Measurements from ENCODE around the gene TUBA8.
"Not testable (repeated sequence)": the region's sequence is repeated elsewhere in the genome, so short reads cannot be mapped to it uniquely, and the experiment has no call there.

The TUBA8 gene

DNA sequence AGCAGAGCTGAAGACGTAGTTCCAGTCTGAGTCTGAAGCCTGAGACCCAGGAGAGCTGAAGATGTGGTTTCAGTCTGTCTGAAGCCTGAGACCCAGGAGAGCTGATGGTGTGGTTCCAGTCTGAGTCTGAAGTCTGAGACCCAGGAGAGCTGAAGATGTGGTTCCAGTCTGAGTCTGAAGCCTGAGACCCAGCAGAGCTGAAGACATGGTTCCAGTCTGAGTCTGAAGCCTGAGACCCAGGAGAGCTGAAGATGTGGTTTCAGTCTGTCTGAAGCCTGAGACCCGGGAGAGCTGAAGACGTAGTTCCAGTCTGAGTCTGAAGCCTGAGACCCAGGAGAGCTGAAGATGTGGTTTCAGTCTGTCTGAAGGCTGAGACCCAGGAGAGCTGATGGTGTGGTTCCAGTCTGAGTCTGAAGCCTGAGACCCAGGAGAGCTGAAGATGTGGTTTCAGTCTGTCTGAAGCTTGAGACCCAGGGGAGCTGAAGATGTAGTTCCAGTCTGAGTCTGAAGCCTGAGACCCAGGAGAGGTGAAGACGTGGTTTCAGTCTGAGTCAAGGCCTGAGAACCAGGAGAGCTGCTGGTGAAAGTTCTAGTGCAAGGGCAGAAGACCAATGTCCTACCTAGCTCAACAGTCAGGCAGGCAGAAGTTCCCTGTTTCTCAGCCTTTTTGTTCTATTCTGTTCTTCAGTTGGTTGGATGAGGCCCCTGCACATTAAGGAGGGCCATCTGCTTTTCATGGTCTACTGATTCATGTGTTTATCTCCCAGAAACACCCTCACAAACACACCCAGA, 3.9 kb upstream of the TUBA8 start:
- peak; percentile 60 to 66 for DNase-seq

DNA sequence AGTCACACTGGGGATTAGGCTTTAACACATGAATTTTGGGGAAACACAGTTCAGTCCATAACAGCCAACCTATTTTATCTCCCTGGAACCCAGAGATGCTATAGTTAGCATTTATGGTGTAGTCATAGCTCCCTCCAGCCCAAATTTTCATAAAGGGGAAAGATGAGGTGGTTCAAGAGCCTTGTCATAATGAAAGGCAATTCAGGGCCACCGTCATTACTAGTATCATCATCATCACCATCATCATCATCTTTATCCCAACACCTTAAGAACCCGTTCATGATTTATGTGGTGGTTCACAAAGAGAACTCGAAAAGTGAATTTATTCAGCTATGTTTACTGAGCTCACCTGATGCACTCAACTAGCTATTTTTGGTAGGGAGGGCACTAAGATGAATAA, 2.4 kb upstream of the TUBA8 start:
- no peak for DNase-seq

DNA sequence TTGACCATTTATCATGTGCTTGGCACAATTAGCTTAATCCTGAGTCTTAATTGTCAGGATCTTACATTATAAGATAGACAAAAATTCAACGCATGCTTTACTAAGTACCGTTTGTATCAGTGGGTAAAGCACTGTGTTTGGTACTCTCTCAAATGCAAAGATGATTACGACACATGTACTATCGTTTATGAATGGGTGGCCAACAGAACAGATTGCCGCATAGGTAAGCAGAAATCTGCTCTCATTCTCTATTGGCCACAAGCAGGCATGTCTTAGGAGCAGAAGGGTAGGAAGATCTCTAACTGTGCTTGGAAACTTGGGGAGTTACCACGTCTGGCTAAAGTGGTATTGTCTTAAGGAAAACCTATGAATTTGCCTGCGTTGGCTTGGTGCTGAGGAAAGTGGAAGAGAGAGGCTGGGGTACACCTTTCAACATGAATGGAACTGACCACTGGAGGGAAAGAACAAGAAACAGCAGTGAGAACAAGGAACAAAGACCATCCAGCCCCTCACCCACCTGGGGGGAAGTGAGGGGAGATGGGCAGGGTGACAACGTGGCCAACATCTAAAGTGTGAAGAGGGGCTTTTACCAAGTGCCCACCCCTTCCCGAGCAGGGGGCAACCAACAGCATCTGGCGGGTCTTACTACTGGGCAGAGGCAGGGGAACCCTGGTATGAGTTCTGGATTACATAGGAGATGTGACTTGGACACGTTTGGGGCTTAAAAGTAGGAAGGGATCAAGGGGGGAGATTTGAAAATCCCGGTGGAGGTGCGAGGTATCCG, 1.0 kb upstream of the TUBA8 start:
- DNase-seq, result no peak

GRCh38 chr22:18110954-18111758, 547 bp downstream of the TUBA8 start:
- DNase-seq, result no peak

- DNase-seq, result no peak
Measured at GRCh38 chr22:18111759-18112330, 1.2 kb downstream of the TUBA8 start.

DNA sequence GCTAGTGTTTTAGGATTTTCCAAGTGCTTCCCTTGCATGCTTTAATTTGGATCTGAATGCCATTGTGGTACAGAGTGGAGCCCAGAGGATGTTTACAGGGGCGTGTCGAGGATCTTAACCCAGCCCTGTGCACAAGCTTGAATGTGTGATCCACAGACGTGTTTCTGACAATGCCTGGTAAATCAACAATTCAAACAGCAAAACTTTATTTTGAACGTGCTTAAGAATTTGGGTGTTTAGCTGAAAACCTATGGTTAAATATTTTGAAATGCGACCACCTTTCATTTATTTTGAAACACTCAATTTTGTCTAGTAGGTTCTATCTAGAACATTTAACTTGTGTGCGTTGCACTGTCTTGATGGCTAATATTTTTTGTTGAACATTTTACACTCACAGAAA, 1.8 kb downstream of the TUBA8 start:
- DNase-seq, result no peak

GRCh38 chr22:18113680-18114394, 3.2 kb downstream of the TUBA8 start:
- no peak for DNase-seq

DNA sequence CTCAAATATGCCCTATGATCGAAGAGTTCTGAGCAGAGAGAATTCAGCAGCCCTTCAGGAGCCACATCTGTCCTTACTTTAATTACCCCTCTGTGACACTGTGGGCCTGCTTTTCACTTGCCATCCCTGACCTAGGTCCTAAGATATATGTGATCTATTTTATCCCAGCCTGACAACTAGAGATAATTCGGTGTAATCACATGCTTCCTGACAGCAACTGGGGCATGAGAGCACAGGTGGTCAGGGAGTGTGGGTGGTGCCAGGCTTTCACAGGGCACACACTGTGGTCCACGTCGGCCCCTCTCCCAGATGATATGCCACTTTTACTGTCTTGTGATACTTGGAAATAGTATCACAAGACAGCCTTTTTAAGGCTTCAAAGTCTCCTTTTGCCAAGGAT, 3.9 kb downstream of the TUBA8 start:
- DNase-seq, result no peak

DNA sequence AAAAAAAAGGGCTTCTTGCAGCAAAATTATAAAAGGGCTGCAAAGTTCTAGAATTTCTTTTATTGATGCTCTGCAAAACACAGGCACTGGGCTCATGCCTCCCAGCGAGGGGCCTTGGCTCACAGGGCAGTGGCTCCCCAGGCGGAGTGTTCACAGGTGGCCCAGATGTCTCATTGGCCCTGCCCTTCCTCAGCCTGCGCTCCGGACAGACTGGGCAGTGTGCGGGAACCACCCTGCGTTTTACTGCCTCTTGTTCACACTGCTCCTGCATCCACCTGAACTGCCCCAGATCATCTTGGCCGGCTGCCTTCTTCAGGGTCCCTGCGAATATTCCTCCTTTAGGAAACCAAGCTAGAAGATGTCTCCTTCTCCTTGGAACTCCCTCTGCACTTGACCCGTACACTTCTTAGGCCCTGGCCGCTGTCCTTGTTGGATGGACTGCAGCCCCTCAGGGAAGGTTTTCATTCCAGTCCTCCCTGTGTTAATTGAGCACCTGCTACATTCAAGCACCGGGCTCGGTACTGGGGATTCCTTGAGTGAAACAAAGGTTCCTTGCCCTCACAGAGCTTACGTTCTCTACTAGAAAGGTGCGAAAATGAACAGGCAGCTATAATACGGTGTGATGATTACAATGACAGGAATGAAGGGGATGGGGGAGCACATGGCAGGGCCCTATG, 4.5 kb downstream of the TUBA8 start:
- no peak for DNase-seq

GRCh38 chr22:18115906-18116371, 5.3 kb downstream of the TUBA8 start:
- DNase-seq, result no peak

DNA sequence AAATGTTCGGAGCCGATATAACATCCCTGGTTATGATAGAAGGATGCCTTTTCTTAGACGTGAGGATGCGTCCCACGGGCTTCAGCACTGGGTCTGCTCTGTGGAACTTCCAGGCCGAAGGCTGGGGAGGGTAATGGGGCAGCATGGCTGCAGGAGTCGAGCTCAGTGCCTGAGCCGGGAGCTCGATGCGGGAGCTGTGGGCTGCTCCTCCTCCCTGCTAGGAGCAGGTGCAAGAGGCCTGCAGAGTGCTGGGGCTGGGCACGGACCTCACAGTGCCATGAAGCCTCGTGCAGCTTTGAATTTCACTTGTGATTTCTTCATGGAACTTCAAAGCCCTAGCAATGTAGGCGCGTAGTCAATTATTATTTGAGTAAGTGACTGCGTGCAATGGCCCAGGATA, 6.0 kb downstream of the TUBA8 start:
- no peak for DNase-seq

GRCh38 chr22:18118345-18118915, 7.8 kb downstream of the TUBA8 start:
- DNase-seq, result no peak

DNA sequence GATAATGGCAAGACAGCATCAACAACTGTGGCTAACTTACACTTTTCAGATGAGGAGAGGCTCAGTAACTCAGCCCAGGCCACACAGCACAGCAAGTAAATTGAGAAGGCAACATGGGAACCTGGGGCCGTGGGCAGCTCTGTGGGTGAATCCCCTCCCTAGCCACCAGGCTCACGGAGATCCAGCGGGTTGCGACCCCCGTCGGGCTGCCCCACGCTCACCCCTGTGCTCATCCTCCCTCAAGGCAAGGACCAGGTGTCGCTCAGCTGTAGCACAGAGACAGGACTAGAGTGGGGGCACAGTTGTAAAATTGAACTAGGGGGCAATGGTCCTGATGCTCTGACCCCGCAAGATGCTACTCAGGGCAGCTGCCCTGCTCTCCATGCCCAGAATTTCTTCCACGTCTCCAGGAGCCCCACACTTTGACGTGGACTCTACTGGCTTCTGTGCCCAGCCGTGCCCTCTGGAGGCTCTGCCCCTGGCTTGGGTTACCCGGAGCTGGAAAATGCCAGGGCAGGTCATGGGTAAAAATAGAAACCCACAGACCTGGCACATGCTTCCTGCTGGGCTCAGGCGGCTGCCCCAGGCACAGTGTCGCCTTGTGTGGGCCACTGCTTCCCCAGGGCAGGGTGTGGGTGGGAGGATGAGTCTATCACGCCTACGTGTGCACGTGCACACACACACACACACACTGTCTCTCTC, 9.0 kb downstream of the TUBA8 start:
- DNase-seq, result no peak

- no peak for DNase-seq
Measured at GRCh38 chr22:18120857-18121256, 10.2 kb downstream of the TUBA8 start.

DNA sequence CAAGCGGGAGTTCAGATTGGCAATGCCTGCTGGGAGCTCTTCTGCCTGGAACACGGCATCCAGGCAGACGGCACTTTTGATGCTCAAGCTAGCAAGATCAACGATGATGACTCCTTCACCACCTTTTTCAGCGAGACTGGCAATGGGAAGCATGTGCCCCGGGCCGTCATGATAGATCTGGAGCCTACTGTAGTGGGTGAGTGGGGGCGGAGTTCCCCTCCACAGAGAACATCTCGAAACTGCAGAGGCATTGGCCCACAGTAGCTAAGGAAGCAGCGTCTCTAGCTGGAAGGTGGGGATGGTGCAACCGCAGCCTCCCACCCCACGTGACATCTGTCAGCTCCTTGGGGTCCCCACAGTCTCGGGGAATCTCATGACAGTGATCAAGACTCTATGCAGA, 10.9 kb downstream of the TUBA8 start:
- DNase-seq, result no peak

DNA sequence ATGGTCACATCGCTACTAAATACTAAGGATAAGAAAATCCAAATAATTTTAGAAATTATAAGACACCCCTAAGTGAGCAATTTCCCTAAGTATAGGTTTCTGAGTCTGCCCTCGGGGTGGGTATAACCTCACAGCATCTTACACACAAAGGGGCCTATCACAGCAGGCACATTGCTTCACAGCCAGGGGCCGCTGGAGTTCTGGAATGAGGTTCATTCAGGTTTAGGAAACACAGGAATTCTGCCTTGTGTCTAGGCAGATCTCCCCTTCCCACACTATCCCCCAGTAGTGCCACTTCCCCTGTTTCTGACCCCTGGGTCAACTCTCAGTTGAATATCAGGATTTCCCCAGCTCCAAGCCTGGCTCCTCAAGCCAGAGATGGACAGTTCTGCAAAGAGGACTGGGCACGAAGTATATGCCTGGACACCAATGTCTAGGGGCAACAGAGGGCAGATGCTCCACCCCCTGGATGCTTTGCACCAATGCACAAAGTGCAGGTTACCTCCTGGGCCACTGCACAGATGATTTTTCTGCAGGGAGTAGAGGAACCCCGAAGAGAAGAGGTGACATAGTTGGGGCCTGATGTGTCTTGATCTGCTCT, 11.4 kb downstream of the TUBA8 start:
- no peak for DNase-seq

- DNase-seq, result not testable (repeated sequence)
Measured at GRCh38 chr22:18123476-18124025, 12.9 kb downstream of the TUBA8 start.

DNA sequence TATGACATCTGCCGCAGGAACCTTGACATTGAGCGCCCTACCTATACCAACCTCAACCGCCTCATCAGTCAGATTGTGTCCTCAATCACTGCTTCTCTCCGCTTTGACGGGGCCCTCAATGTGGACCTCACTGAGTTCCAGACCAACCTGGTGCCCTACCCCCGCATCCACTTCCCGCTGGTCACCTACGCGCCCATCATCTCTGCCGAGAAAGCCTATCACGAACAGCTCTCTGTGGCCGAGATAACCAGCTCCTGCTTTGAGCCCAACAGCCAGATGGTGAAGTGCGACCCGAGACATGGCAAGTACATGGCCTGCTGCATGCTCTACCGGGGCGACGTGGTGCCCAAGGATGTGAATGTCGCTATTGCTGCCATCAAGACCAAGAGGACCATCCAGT, 16.0 kb downstream of the TUBA8 start:
- DNase-seq, result no peak

DNA sequence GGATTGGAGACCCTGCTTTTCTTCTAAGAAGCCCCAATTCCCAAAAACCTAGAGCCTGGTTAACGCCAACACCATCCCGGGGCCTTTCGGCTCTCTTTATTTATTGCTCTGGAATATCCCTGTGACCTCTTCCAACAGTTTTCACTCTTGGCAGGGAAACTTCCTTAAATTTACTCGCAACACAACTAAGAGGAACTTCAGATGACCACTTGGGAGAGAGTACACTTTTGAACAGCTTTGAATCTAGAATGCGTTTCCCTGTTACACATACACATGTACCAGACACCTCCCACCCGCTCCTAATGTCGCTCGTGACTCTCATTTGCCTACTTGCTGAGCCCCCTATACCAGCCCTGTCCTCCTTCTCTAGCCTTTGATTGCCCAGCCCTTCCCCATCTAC, 19.4 kb downstream of the TUBA8 start:
- DNase-seq, result no peak
